IMR-90 (cell line): Measurements from ENCODE around the gene MYRFL. TPM values are rescaled to one million over a fixed set of nuclear protein-coding genes. Genes with fewer than 3 reads are reported as not detected.

Experiments used
- ATAC-seq: fragments of 200-7000 bp; cut with Tn5 transposase; 2 replicates; pipeline ENCODE4 v1.9.1; 2020; ENCODE audit warnings: low read depth, mild to moderate bottlenecking, moderate library complexity
- Bru-seq: library from RNA; stranded (reverse); fragments of 400-500 nt; gene quantifications from one replicate; lab custom pipeline; 2021; lab: Mats Ljungman, UMichigan
- BruChase-seq, 2 experiments: library from RNA; stranded (reverse); fragments of 400-500 nt; gene quantifications; one replicate each; lab custom pipeline; 2021; lab: Mats Ljungman, UMichigan
- BruUV-seq: library from RNA; stranded (reverse); fragments of 400-500 nt; replicated peaks from 2 replicates; lab custom pipeline; 2021; lab: Mats Ljungman, UMichigan
- CTCF ChIA-PET: fragments of 300-600 bp; formaldehyde crosslinking; extraction: SDS; loops from one replicate; lab custom pipeline; 2021; ENCODE audit warnings: antibody characterized with exemption; lab: Yijun Ruan, JAX
- POLR2A ChIA-PET: fragments of 300-600 bp; sonication (Branson Sonifier 250); formaldehyde crosslinking; loops from one replicate; lab custom pipeline; 2022; ENCODE audit warnings: antibody characterized with exemption; ENCODE audit not compliant: unreplicated experiment; lab: Charles Lee
- DNase-seq: peaks from one replicate; pipeline ENCODE4 v3.0.0; 2013
- H2AFZ ChIP-seq: replicated peaks from 2 replicates; pipeline ENCODE3; 2013; ENCODE audit warnings: low read length, mild to moderate bottlenecking; ENCODE audit not compliant: poor library complexity
- H2AK5ac ChIP-seq: 2 replicates; pipeline ENCODE4 v1.6.1; 2013; ENCODE audit warnings: low read depth, low read length, inconsistent platforms
- H2AK9ac ChIP-seq: replicated peaks from 2 replicates; pipeline ENCODE3; 2013; ENCODE audit warnings: mild to moderate bottlenecking, low read depth, low read length, moderate library complexity; ENCODE audit not compliant: poor library complexity
- H2BK120ac ChIP-seq: 2 replicates; pipeline ENCODE4 v1.6.1; 2013; ENCODE audit warnings: low read depth, low read length, inconsistent platforms
- H2BK15ac ChIP-seq: 3 replicates; pipeline ENCODE4 v1.6.1; 2013; ENCODE audit warnings: low read depth, low read length, inconsistent platforms
- H2BK20ac ChIP-seq: 2 replicates; pipeline ENCODE4 v1.6.1; 2013; ENCODE audit warnings: low read depth, mild to moderate bottlenecking, inconsistent platforms, low read length, moderate library complexity
- H2BK5ac ChIP-seq: 2 replicates; pipeline ENCODE4 v1.6.1; 2013; ENCODE audit warnings: mild to moderate bottlenecking, low read depth, low read length, inconsistent platforms; ENCODE audit not compliant: poor library complexity, severe bottlenecking
- H3K14ac ChIP-seq: replicated peaks from 2 replicates; pipeline ENCODE4 v1.6.1; 2013; ENCODE audit warnings: low read depth, low read length, inconsistent platforms
- H3K18ac ChIP-seq: 2 replicates; pipeline ENCODE4 v1.6.1; 2013; ENCODE audit warnings: low read depth, low read length, control low read depth
- H3K23ac ChIP-seq: 2 replicates; pipeline ENCODE4 v1.6.1; 2013; ENCODE audit warnings: low read depth, low read length, inconsistent platforms
- H3K27ac ChIP-seq: 2 replicates; pipeline ENCODE4 v1.5.1; 2013; ENCODE audit warnings: mild to moderate bottlenecking, control low read depth, low read length; ENCODE audit not compliant: insufficient read depth
- H3K27me3 ChIP-seq: 2 replicates; pipeline ENCODE4 v1.6.1; 2013; ENCODE audit warnings: low read length; ENCODE audit not compliant: control insufficient read depth, insufficient read depth
- H3K36me3 ChIP-seq: 2 replicates; pipeline ENCODE4 v1.6.1; 2013; ENCODE audit warnings: low read length, mixed read lengths; ENCODE audit not compliant: control insufficient read depth, insufficient read depth
- H3K4ac ChIP-seq: 2 replicates; pipeline ENCODE4 v1.6.1; 2013; ENCODE audit warnings: low read depth, low read length, inconsistent platforms
- H3K4me1 ChIP-seq: 2 replicates; pipeline ENCODE4 v1.6.1; 2013; ENCODE audit warnings: low read length, mixed read lengths; ENCODE audit not compliant: control insufficient read depth, insufficient read depth
- H3K4me2 ChIP-seq: 2 replicates; pipeline ENCODE4 v1.6.1; 2013; ENCODE audit warnings: low read depth, mild to moderate bottlenecking, control low read depth, low read length, moderate library complexity
- H3K4me3 ChIP-seq: 2 replicates; pipeline ENCODE4 v1.5.1; 2013; ENCODE audit warnings: low read depth, mild to moderate bottlenecking, control low read depth, low read length, moderate library complexity; ENCODE audit not compliant: insufficient read depth
- H3K56ac ChIP-seq: 2 replicates; pipeline ENCODE4 v1.6.1; 2013; ENCODE audit warnings: low read length, inconsistent platforms; ENCODE audit not compliant: insufficient read depth; ENCODE audit errors: extremely low read depth
- H3K79me1 ChIP-seq, 2 experiments: 2 replicates each; pipeline ENCODE4 v1.6.1; 2013; ENCODE audit warnings: low read length in 2 of 2, inconsistent platforms in 1 of 2, low read depth in 1 of 2
- H3K9ac ChIP-seq: 2 replicates; pipeline ENCODE4 v1.6.1; 2013; ENCODE audit warnings: low read depth, low read length, control low read depth
- H3K9me1 ChIP-seq: 2 replicates; pipeline ENCODE4 v1.6.1; 2013; ENCODE audit warnings: low read length, inconsistent platforms; ENCODE audit not compliant: insufficient read depth
- H3K9me3 ChIP-seq: 2 replicates; pipeline ENCODE4 v1.6.1; 2013; ENCODE audit warnings: low read length; ENCODE audit not compliant: control insufficient read depth, insufficient read depth
- H4K20me1 ChIP-seq: 2 replicates; pipeline ENCODE4 v1.6.1; 2013; ENCODE audit warnings: low read length, inconsistent platforms; ENCODE audit not compliant: insufficient read depth
- H4K5ac ChIP-seq: 2 replicates; pipeline ENCODE4 v1.6.1; 2013; ENCODE audit warnings: mild to moderate bottlenecking, low read depth, low read length, control low read depth
- H4K8ac ChIP-seq, 2 experiments: 2 replicates each; pipeline ENCODE4 v1.6.1; 2013; ENCODE audit warnings: low read depth in 2 of 2, low read length in 2 of 2, control low read depth in 1 of 2, inconsistent platforms in 1 of 2
- H4K91ac ChIP-seq: 2 replicates; pipeline ENCODE4 v1.6.1; 2013; ENCODE audit warnings: low read depth, low read length, inconsistent platforms; ENCODE audit not compliant: insufficient read depth
- BHLHE40 ChIP-seq: fragments of 150-350 bp; IDR thresholded peaks from 2 replicates; pipeline ENCODE4 v1.6.1; 2016; ENCODE audit warnings: mild to moderate bottlenecking, low read depth, low read length
- CEBPB ChIP-seq: IDR thresholded peaks from 2 replicates; pipeline ENCODE4 v1.6.1; 2012; ENCODE audit warnings: low read depth, low read length, improper control_type of control experiment
- CHD1 ChIP-seq: IDR thresholded peaks from 2 replicates; pipeline ENCODE4 v1.6.1; 2012; ENCODE audit warnings: low read depth, low read length, improper control_type of control experiment
- ELK1 ChIP-seq: fragments of 150-350 bp; IDR thresholded peaks from 2 replicates; pipeline ENCODE4 v1.6.1; 2016; ENCODE audit warnings: low read depth, mild to moderate bottlenecking, low read length, moderate library complexity, borderline replicate concordance
- FOS ChIP-seq: fragments of 150-350 bp; IDR thresholded peaks from 2 replicates; pipeline ENCODE4 v1.6.1; 2016; ENCODE audit warnings: low read depth, low read length
- MAFK ChIP-seq: IDR thresholded peaks from 2 replicates; pipeline ENCODE4 v1.6.1; 2012; ENCODE audit warnings: low read depth, low read length, improper control_type of control experiment
- MAZ ChIP-seq: IDR thresholded peaks from 2 replicates; pipeline ENCODE4 v1.6.1; 2012; ENCODE audit warnings: low read depth, mild to moderate bottlenecking, low read length, improper control_type of control experiment, moderate library complexity, borderline replicate concordance
- NFE2L2 ChIP-seq: fragments of 150-350 bp; IDR thresholded peaks from 2 replicates; pipeline ENCODE4 v1.6.1; 2016; ENCODE audit warnings: low read depth, mild to moderate bottlenecking, low read length
- POLR2A ChIP-seq: IDR thresholded peaks from 2 replicates; pipeline ENCODE4 v1.6.1; 2012; ENCODE audit warnings: mild to moderate bottlenecking, low read depth, low read length
- RAD21 ChIP-seq: IDR thresholded peaks from 2 replicates; pipeline ENCODE4 v1.6.1; 2012; ENCODE audit warnings: low read length, improper control_type of control experiment
- RCOR1 ChIP-seq: IDR thresholded peaks from 2 replicates; pipeline ENCODE4 v1.6.1; 2012; ENCODE audit warnings: mild to moderate bottlenecking, low read length, improper control_type of control experiment; ENCODE audit not compliant: insufficient replicate concordance
- RFX5 ChIP-seq: IDR thresholded peaks from 2 replicates; pipeline ENCODE4 v1.8.0; 2012; ENCODE audit warnings: low read depth, mild to moderate bottlenecking, low read length, moderate library complexity
- SMC3 ChIP-seq: fragments of 150-350 bp; IDR thresholded peaks from 2 replicates; pipeline ENCODE4 v1.6.1; 2016; ENCODE audit warnings: low read depth, mild to moderate bottlenecking, antibody characterized with exemption, low read length, moderate library complexity
- WGBS, 2 experiments: methylation state at CpG; one replicate each; pipeline versions ENCODE4 v1.1.5 to v1.1.7; 2013; ENCODE audit warnings: missing lambda C conversion rate in 2 of 2; ENCODE audit not compliant: insufficient read length in 1 of 2; ENCODE audit errors: extremely low coverage in 2 of 2; 5-methylcytosine and 5-hydroxymethylcytosine counted together
- dilution Hi-C: fragments of 300-500 bp; cut with HindIII; formaldehyde crosslinking; loops from one replicate; pipeline ENCODE4 v1.14.3; 2018; ENCODE audit warnings: low sequenced_read_pairs; ENCODE audit not compliant: unreplicated experiment
- in situ Hi-C: fragments of 300-500 bp; cut with MboI; formaldehyde crosslinking; loops from 3 replicates; pipeline ENCODE4 v1.14.3; 2019; ENCODE audit warnings: low sequenced_read_pairs, inconsistent platforms, mixed read lengths
- intact Hi-C: fragments of 100-400 bp; cut with micrococcal nuclease; formaldehyde crosslinking; loops from 2 replicates; pipeline ENCODE4 v1.10.0; 2022
- long read RNA-seq: library from polyadenylated mRNA; unstranded; transcript quantifications from one replicate; pipeline ENCODE4 v2.0.0, GENCODE V29; 2021; ENCODE audit not compliant: unreplicated experiment
- polyA plus RNA-seq, 3 experiments: library from polyadenylated mRNA; depleted of rRNA; stranded (reverse); fragments of >200 nt; gene quantifications; 2 replicates each; pipeline ENCODE4 v1.2.3, GENCODE V29; 2012; ENCODE audit warnings: low replicate concordance in 1 of 3
- total RNA-seq: library from RNA; depleted of rRNA; stranded (reverse); fragments of >200 nt; gene quantifications from 2 replicates; pipeline ENCODE4 v1.2.3, GENCODE V29; 2012; rRNA removed
- TF ChIP-seq, protein P1 (sequence below): conservative IDR thresholded peaks from 2 replicates; pipeline ENCODE4 v1.5.1; 2012; ENCODE audit warnings: mild to moderate bottlenecking, low read depth, low read length, improper control_type of control experiment
- TF ChIP-seq, protein P2 (sequence below): fragments of 150-350 bp; IDR thresholded peaks from 2 replicates; pipeline ENCODE4 v1.6.1; 2017; ENCODE audit warnings: mild to moderate bottlenecking, antibody characterized with exemption, low read length, low read depth

MYRFL gene
- total RNA-seq (not detected in 2 replicates), polyA plus RNA-seq (2012; rRNA removed) (not detected in 2 replicates), Bru-seq, nascent RNA (percentile 9 among the genes with signal in this experiment), BruChase-seq, experiment 1, labeled RNA remaining after a 6-hour chase (percentile 10 among the genes with signal in this experiment), BruChase-seq, experiment 2, labeled RNA remaining after a 2-hour chase (percentile 6 among the genes with signal in this experiment)
- not detected in 2 replicates for polyA plus RNA-seq (2012; cell fraction: cytosol; rRNA removed)
- not detected in 2 replicates for polyA plus RNA-seq (2012; cell fraction: nucleus; rRNA removed; ENCODE audit: low replicate concordance)
- long read RNA-seq = 0 reads

DNA sequence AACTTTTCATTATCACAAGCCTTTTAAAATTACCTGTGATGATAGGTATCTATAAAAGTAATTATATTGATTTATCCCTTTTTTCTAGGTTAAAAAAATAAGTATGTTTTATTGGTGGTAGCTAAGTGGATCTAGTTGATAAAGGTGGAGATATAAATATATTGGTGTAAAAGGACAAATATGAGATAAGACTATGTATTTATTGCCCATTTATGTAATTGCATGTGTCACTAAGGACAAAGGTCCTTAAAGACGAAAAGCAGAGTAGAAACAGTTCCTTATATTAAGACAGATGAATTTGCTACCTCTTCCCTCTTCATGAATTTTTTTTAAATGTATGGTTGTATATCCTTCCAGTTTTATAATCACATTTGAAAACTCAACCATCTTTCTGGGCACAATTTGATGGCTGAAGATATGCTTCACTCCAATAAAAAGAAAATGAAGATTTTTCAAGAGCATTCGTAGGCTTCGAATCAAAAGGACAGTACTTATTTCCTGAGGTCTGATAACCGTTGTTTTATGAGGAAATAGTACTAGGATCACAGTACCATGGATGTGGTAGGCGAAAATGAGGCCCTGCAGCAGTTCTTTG lies at the start of gene MYRFL:
Gene MYRFL (plus strand): TSS at position 262 of the 595 bp plus-strand sequence. CDS start 291 bp downstream, at position 553.
- H3K4me1 ChIP-seq = peaks cover 3% of the 10 kb centered on the region; the same call in 1 of the 2 replicates
- POLR2A ChIA-PET = no interaction called here
- no peak within 1 kb of the TSS for H2AFZ ChIP-seq
- in situ Hi-C loops (no loop called here), intact Hi-C loops (no loop called here), dilution Hi-C loops (no loop called here)
- CTCF ChIA-PET = no interaction called here
- H3K4me2 ChIP-seq = no peak within 1 kb of the TSS
- no peak within 1 kb of the TSS for H4K5ac ChIP-seq
- no peak within 1 kb of the TSS for H2BK20ac ChIP-seq
- no peak within 1 kb of the TSS for H2AK5ac ChIP-seq
- H2BK120ac ChIP-seq = no peak within 1 kb of the TSS
- no peaks in the 10 kb centered on the region for H3K9me3 ChIP-seq
- no peak within 1 kb of the TSS for H2AK9ac ChIP-seq
- no TSS peak for BruUV-seq
- no peak within 1 kb of the TSS for H3K27ac ChIP-seq
- no peak for DNase-seq
- no peak within 1 kb of the TSS for H3K23ac ChIP-seq
- no peak within 1 kb of the TSS for H4K8ac ChIP-seq
- H4K20me1 ChIP-seq = no peaks in the 10 kb centered on the region
- no peaks in the 10 kb centered on the region for H3K79me1 ChIP-seq
- no peak within 1 kb of the TSS for H2BK15ac ChIP-seq
- H3K56ac ChIP-seq = no peak within 1 kb of the TSS
- no peak for ATAC-seq
- H3K36me3 ChIP-seq = no peaks in the 10 kb centered on the region
- H3K18ac ChIP-seq = no peak within 1 kb of the TSS
- H3K14ac ChIP-seq = no peak within 1 kb of the TSS
- H3K9me1 ChIP-seq = no peaks in the 10 kb centered on the region
- no peak within 1 kb of the TSS for H3K4ac ChIP-seq
- H3K27me3 ChIP-seq = no peaks in the 10 kb centered on the region; the same call in 1 of the 2 replicates
- no CpG with 5 or more reads among the region's 5 CpGs for WGBS, 2 experiments
- H2BK5ac ChIP-seq = no peak within 1 kb of the TSS
- H4K91ac ChIP-seq = no peak within 1 kb of the TSS
- H3K9ac ChIP-seq = no peak within 1 kb of the TSS
- H3K4me3 ChIP-seq = no peak within 1 kb of the TSS
- TF ChIP-seq RAD21 (no peak), SMC3 (no peak), RFX5 (no peak), BHLHE40 (no peak), MAFK (no peak), MAZ (no peak), RCOR1 (no peak), CEBPB (no peak), POLR2A (no peak), NFE2L2 (no peak), FOS (no peak), ELK1 (no peak), CHD1 (no peak)
- TF ChIP-seq, protein P1, sequence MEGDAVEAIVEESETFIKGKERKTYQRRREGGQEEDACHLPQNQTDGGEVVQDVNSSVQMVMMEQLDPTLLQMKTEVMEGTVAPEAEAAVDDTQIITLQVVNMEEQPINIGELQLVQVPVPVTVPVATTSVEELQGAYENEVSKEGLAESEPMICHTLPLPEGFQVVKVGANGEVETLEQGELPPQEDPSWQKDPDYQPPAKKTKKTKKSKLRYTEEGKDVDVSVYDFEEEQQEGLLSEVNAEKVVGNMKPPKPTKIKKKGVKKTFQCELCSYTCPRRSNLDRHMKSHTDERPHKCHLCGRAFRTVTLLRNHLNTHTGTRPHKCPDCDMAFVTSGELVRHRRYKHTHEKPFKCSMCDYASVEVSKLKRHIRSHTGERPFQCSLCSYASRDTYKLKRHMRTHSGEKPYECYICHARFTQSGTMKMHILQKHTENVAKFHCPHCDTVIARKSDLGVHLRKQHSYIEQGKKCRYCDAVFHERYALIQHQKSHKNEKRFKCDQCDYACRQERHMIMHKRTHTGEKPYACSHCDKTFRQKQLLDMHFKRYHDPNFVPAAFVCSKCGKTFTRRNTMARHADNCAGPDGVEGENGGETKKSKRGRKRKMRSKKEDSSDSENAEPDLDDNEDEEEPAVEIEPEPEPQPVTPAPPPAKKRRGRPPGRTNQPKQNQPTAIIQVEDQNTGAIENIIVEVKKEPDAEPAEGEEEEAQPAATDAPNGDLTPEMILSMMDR = no peak
- TF ChIP-seq, protein P2, sequence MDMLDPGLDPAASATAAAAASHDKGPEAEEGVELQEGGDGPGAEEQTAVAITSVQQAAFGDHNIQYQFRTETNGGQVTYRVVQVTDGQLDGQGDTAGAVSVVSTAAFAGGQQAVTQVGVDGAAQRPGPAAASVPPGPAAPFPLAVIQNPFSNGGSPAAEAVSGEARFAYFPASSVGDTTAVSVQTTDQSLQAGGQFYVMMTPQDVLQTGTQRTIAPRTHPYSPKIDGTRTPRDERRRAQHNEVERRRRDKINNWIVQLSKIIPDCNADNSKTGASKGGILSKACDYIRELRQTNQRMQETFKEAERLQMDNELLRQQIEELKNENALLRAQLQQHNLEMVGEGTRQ = no peak
